Measurements from ENCODE around the gene LHFPL2.
A peak's percentile ranks its signal among the peaks of the same experiment; 100 is the strongest.
"Not testable (repeated sequence)": the region's sequence is repeated elsewhere in the genome, so short reads cannot be mapped to it uniquely, and the experiment has no call there.

LHFPL2 gene

DNA sequence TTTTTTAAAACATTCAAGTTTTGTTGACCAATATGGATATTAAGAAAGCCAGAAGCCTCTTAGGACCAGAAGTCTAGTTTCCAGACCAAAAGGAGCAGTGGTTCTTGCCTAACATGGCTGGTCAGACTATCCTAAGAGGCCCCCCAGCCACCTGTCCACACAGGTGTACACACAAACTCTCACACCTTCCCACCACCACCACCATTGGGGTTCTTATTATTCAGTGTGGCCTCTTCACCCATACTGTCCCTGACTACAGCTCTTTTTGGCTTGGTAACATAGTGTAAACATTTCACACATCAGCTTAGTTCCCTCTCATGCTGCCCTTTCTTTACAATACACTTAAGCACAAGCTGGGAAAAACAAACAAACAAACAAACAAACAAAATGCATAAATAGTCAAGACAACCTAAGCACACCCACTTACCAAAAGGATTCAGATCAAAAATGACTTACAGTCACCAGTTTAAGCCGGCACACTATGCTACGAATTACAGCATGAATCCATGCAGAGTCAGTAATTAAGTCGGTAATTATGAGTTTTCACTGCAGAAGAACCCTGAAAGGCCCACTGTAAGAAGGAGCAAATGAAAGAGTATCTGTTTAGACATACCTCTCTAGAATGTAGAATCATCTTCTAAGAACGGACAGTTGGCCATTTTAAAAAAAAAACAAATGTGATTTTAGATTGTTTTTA is 9.5 kb downstream of the LHFPL2 start:
- DNase-seq, result no peak

DNA sequence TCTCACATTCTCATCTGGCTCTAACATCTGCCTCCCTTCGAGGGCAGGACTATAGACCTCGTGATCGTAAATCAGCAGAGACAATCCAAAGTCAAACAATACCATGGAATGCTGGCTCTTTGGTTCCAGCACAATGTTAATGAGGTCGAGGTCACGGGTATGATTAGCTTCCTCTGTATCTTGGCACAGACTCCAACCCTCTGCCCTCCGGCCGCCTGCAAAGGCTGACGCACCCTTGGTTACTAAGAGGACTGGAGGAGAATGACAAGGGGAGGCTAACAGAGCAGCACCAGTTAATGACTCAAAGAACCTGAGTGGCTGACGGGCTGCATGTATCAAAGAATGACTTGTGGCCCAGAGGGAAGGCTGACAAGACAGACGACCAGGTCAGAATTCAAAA is 10.1 kb downstream of the LHFPL2 start:
- peak; percentile 68 for DNase-seq

DNA sequence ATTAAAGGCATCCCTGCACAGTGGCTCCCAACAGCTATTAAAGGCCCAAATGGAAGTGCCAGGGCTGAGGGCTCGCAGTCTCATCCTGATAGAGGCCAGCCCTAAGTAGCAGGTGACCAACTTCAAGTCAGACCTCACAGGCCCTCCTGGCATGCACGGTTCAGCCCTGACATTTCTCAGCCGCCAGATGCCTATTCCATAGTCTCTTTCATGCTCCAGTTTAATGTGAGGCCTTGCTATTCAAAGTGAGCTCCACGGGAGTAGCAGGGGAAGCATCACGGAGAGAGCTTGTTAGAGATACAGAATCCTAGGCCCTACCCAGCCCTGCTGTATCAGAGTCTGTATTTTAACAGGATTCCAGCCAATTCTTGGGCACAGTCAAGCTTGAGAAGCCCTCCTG is 11.1 kb downstream of the LHFPL2 start:
- DNase-seq, result no peak

DNA sequence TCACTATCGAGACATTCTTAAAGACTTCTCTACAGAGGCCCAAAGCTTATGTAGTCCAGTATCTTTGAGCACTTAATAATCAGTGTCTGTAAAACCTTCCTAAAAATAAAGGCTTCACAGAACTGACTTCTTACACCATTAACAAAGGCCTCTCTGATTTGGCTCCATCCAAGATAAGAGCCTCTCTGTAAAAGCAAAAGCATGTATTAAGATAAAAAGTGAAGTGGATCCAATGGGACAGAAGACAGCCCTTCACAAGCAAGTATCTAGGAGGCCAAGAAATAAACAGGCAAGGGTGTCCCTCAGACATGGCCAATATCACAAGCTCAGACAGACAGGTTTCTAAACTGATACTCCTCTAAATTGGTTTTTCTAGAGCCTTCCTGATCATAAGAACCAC is 11.9 kb downstream of the LHFPL2 start:
- no peak for DNase-seq

DNA sequence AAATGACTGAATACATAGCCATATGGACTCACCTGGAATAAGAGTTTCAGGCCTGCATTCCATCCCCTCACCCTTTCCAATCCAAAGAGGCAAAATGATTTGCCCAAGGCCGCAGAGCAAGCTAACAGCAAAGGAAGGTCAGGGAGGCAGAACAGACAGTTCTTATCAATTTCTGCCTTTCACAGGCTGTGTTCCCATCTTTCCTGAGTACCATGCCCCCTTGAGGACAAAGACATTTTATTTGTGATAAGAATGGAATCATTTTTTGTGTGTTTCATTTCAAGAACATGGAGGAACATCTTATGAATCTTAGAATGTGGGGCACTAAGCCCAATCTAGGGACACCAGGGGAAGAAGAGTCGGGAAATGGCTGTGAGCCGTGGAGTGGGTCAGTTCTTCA is 13.9 kb downstream of the LHFPL2 start:
- DNase-seq, result no peak

DNA sequence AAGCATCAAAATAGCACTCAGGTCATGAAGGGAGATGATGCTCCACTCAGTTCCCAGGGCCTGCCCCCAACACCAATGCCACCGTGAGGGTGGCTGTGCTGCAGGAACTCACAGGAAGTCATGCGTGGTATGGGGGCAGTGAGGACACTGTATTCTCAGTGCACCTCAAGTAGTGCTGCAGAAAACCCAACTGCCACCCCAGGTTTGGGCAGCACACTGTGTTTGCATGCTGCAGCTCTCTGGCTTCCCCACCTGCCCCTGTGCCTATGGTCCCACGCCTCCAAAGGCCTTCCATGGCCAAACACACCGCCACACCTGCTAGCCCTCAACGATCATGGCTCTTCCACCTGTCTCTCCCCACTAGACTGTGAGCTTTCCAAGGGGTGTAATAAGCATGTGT is 14.3 kb downstream of the LHFPL2 start:
- DNase-seq, result no peak

DNA sequence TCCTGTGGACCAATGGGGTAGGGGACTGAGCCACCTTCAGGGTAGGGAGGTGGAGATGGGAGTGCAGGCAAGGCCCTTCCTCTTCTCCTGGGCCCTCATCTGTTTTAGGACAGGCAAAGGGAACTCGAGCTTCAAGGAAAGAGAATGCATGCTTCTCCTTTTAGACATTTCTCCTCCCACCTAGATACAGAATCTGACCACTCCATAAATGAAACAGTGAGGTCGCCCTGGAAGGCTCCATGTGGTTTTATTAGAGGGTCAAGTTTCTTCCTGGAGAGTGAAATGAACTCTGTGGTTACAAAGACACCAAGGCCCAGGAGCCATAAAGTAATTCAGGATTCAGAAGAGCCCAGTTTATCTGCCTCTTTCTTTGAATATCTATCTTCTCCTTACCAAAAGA is 14.9 kb downstream of the LHFPL2 start:
- DNase-seq, result no peak

DNA sequence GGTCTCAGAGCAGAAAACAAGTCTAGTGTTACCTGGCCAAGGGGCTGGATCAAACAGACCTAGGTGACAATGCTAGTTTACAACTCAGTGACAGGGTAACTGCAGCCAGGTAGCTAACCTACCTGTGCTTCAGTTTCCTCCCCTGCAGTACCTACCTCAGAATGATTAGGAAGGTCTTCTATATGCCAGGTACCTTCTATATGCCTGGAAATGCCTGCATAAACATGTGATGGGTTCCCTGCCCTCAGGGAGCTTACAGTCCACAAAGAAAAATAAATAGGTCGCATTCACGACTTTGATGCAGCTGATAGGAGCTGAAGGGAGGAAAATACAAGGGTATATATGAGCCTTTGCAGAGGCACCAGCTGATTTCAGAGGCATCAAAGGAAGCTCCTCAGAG is 16.1 kb downstream of the LHFPL2 start:
- DNase-seq, result no peak

DNA sequence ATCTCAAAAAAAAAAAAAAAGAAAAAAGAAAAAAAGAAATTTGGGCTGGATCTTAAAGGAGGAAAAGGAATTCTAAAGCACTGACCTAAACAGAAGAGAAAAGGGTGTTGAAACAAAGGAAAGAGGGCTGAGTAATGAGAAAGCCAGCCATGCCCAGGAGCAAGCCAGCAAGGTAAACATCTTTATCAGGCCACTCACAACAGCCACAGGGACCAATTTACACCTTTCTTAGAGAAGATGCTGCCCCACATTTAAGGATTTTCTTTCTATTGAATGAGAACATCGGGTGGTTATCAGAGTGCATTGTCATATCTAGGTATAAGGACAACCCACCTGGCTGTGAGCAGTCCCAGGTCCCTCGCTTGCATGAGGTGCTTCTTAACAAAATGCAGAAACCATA is 16.6 kb downstream of the LHFPL2 start:
- DNase-seq, result no peak

DNA sequence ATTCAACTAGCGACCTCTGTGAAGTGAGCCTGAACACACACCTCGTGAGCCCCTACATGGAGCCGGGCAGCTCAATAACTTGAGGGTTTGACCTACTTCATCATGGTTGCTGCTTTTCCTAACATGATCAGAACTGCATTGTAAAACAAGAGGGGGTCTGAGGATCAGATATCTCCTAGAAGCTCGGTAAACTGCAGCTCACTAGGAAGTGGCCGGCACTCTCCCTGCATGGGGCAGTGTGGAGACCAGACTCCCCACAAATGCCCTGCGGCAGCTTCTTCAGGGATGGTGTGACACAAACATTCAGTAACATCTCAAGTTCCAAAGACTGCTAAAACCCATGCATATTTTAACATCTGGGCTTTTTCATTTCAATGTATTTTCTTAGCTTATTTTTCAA is 18.5 kb downstream of the LHFPL2 start:
- no peak for DNase-seq

DNA sequence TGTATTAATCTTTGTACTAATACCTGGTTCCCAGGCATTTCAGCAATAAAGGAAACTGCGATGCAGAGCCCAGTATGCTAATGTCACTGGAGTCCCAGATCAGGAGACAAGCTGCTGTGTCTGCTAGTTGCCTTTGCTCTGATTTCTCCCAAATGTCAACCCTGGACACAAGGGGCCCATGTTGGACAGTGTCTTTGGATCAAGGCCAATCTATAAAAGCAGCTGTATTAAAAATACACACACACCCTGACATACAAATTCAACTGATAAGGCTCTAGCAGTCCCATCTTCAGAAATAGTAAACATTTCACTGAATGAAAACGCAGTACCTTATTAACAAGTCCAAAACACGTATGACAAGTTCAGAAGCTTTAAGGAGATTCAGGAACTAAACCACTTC is 18.9 kb downstream of the LHFPL2 start:
- no peak for DNase-seq

DNA sequence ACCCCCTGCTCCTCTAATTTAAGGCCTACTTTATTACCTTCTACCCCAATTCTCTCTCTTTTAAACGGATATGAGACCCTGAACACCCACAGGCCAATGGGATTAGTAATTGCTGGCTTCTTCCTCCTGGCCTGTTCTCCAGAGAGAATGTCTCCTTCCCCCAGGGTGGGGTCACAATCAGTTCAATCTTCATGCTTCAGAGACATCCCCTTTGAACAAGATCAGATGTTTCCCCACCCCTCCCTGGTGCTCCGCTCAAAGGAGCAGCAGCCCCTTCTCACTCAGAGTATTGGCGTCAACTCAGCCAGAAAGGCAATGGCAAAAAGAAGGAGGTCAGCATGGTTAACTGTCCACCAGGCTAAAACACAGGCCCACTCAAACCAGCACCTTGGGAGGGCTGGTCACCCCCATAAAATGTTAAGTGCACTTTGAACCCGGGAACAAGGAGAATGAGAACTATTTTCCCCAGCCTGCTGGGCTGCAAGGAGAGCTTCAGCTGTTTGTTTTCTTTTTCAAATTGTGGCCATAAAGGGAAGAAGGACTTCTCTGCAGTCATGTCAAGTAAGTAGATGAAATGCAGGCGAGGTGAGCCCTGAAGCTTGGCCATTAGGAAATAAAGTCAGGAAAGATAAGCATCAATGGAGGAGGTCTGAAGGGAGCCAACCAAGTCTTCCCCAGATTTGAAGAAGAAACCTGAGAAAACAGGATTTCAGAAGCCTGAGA is 20.1 kb downstream of the LHFPL2 start:
- DNase-seq, result no peak

DNA sequence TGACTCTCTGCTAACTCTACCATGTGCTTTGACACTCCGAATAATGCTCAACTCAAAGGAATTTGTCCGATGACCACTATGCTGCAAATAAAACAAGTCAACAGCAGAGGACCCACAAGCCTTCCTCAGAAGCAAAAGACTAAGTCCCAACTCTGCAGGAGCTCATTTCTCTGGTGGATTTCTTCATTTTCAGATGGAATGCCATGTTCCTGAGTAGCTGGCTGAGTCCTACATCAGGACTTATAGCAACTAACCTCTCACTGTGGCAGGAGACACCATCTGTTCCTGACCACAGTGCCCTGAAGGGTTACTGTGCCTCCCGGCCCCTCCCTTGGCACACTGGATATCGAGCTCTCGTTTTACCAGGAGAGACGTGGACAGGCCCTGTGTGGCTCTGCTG is 20.8 kb downstream of the LHFPL2 start:
- no peak for DNase-seq

DNA sequence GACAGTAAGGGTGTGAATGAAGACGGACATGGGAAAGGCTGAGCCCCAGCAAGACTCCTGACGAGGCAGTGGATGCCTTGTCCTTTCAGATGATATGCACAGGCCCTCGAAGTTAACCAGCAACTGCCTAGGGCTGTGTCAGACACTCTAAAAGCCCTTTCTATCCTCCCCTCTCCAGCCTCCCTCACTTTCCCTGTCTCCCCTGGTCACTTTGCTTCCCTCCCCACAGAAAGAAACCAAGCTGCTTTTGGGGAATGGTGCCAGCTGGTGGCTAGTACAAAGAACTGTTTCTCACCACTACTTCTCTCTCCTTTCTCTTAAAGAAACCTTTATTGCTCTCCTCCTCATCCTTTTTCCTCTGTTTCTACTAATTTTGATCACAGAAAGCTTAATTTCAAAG is 21.4 kb downstream of the LHFPL2 start:
- no peak for DNase-seq

DNA sequence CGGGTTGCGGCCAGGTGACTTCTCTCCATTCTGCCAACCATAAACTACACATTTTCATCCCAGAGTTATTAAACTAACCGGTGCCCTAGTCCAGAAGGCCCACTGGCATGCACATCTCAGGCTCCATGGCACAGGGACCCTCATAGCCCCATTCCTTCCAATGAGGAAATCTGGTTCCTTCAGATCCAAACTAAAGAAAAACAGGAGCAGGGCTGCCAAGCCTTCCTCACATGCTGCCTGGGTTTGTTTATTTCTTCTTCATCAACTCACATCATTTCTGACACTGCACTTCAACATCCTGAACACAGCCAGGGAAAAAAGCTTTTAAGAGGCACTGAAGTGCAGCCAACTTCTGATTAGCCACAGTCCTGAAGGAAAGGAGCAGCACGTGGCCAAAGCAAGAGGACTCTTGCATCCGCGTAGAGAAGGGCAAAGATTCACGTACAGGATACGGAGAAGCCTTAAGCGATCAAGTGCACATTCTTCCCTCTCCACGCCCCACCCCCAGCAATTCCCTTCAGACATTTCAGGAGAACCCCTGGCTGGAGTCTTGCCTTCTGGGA is 22.5 kb downstream of the LHFPL2 start:
- DNase-seq, result no peak

DNA sequence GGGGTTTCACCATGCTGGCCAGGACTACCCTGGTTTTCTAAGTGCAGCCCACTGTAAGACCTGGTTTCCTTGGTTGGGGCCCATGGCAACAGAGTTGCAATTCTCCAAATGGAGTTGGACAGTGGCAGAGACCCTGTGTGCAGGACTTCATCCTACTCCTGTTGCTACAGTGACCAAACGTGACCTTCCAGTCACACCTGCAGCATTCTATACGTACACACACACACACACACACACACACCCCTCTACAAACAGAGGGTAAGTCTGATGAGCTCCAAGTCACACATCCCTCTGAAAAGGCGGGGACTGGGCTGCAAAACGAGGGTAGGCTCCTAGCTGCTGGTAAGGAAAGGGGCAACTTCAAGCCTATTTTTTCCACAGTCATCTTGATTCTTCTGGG is 23.6 kb downstream of the LHFPL2 start:
- DNase-seq, result no peak

DNA sequence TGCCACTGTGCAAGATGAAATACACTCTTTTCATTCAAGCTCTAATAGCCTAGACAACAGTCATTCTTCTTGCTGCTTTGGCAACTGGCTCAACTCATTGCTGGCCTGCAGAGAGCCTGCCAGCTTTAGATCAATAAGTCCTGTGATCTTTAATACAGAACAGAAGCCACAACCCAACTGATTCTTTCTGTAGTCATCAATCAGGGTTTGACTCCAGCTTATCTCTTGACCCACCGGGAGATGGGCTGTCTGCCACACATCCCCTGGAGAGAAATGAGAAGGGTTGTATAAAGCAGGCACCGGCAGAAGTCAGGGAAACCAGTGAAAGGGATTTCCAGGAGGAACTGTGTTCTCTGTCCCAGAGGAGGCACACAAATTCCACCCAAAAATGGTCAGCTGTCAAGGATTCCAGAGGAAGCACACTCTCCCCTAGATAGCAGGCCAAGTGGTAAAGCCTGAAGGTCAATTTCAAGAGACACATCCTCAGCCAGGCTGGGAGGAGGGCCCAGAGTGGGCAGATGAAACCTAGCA is 24.5 kb downstream of the LHFPL2 start:
- no peak for DNase-seq

DNA sequence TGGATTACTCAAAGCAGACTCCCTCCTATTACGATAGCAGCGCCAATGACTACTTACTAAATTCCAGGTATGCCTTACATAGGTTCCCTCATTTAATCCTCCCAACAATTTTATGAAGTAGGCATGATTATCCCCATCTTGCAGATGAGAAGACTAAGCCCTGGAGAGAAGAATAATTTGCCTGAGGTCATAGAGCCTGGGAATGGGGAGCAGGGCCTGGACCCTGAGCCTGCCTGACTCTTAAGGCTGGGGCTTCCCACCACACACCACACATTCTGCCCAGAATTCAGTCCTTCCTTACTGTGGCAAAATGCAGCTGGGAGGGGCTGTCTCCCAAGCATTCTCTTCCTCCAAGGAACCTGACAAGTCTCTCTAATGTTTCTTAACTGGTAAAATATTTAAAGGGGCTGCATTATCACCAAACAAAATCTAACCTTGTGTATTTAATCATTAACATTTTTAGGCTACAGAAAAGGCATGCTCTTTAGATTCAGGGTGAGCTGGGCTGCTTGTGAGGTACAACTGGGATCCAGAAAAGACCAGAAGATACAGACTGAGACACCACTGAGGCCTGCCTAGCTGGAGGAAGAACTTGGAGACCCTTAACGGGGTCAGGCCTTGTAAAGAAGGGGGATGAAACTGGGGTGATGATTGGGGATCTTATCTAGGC is 26.1 kb downstream of the LHFPL2 start:
- no peak for DNase-seq

DNA sequence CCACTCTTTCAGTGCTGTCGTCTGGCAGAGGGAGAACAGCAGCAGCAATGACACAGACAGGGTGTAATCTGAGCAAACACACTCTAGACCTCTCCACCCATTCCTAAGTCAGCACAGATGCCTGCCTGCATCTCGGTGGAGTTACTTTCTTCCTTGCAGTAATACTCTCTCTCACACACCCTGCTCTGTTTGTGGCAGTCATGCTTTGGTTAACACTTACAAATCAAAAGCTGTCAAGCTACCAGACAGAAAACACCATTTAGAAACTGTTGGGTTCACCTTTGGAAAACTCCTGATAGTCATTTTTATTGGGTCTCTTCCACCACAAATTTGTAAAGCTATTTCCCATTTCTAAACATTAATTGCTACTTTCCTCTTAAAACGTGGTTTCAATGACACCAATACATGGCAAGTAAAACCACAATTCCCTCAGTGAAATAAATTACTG is 27.3 kb downstream of the LHFPL2 start:
- no peak for DNase-seq

DNA sequence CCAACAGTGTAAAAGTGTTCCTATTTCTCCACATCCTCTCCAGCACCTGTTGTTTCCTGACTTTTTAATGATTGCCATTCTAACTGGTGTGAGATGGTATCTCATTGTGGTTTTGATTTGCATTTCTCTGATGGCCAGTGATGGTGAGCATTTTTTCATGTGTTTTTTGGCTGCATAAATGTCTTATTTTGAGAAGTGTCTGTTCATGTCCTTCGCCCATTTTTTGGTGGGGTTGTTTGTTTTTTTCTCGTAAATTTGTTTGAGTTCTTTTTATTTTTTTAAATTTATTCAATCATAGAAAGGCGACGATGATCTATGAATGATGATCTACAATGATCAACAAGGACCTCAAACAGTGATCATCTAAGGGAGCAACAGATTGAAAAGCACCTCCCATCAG is 28.5 kb downstream of the LHFPL2 start:
- DNase-seq, result not testable (repeated sequence)

DNA sequence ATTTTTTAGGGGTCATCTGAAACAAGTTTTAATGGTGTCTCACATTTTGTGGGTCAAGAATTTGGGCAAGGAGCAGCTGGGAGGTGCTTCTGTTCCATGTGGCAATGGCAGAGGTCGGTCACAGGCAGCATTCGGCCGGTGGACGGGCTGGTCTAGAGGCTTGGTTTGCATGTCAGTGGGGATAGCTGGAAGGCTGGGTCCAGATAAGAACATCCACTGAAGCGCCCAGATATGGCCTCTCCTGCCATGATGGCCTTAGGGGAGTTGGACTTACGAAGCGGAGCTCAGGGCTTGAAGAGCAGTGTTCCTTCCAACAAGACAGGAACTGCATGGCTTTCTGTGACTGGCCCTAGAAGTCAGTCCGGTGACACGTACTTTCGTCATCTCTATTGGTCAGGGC is 30.3 kb downstream of the LHFPL2 start:
- peak; percentile 13 for DNase-seq

DNA sequence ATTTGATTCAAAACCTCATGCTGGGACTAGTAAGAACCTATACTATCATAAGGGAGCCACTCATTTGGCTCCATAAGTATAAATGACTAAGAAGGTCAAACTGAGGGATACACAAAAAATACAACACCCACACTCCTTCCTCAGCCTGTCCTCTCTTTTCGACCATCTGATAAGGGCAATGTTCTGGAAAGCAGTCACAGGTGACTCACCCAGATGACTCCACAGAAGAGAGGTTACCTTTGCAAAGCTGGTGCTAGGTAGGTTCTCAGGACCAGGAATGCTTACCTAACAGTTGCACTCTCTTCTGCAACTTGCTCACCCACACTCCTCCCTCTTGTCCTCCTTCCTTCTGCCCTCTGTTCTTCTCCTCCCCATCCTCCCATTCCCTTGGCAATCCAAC is 32.9 kb downstream of the LHFPL2 start:
- no peak for DNase-seq

DNA sequence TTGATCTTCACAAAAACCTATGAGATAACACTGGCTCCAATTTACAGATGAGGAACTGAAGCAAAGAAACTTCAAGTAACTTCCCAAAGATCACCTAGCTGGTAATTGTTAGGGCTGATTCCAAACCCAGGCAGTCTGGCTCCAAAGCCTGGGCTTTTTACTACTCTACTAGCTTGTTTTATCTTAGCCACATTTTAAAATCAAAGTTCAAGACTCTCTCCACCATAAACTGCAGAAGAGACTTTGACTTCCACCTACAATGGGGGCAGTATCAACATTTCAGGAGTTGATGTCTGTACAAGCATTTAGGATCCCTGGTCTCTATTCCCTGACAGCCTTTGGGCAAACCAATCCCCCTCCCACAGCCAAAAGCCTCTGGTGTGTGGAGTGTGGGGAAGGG is 33.8 kb downstream of the LHFPL2 start:
- DNase-seq, result no peak

DNA sequence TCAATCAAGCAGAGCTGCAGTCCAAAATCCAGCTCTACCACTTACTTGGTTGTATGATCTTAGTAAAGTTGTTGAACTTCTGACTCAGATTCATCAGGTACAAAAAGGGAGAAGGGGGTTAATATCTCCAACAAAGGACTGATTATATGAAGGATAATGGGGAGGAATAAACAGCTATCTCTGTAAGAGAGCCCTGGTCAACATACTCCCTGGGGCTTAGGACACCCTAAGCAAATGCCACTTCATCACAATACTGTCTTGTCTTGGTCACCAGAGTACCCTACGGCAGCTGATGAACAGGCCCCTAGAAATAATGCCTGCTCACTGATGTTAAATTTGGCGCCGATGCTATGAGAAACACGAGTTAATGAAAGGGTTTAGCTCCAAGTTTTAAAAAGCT is 34.8 kb downstream of the LHFPL2 start:
- no peak for DNase-seq
